ENCODE results near the gene CCND3.

Gene CCND3

DNA sequence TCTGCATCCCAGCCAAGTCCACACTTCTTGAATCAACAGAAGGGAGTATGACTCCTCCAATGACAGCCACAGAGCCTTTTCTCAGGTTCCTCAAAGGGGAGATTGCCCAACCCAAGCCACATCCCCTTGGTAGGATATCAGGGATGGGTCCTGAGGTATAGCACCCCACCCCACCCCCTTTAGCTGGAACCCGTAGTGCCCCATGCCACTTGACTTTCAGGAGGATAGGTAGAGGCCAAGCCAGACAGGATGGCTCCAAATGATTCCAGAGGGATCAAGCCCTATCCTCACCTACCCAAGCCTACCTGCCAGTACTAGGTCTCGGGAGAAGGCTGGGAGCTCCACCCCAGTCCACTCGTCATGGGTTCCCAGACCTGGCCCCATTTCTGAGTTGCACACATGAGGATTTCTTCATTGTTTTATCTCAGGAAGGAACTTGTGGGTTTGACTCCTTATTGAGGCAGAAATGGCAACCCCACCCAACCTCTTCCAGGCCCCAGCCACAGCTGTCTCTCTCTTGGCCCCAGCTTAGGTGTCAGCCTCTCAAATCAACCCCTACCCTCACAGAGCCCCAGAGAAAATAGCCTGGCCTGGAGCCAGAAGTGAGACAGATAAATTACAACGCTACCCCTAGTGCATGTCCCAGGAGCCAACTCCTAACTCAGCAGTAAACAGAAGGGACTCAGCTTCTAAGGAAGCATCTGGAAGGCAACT is 3.6 kb downstream of the CCND3 start:
- Histone ChIP-seq H3K4me1 (ENCODE audit: control insufficient read depth, insufficient read depth, low read length) (peaks cover 36% of the 10 kb centered on the region), H3K27ac (ENCODE audit: insufficient read depth, low read depth, low read length, poor library complexity, severe bottlenecking) (no peak overlapping the region), H3K36me3 (ENCODE audit: control insufficient read depth, insufficient read depth, low read length) (peaks cover 10% of the 10 kb centered on the region), H3K9me3 (ENCODE audit: control insufficient read depth, low read length) (no peaks in the 10 kb centered on the region), H3K4me3 (ENCODE audit: insufficient read depth, low read depth, low read length) (no peak overlapping the region), H3K27me3 (ENCODE audit: control insufficient read depth, insufficient read depth, low read length, poor library complexity, severe bottlenecking) (peaks cover 17% of the 10 kb centered on the region)
- WGBS, 2 experiments: 94 to 95% methylated on average over 4 of the region's 4 CpGs

DNA sequence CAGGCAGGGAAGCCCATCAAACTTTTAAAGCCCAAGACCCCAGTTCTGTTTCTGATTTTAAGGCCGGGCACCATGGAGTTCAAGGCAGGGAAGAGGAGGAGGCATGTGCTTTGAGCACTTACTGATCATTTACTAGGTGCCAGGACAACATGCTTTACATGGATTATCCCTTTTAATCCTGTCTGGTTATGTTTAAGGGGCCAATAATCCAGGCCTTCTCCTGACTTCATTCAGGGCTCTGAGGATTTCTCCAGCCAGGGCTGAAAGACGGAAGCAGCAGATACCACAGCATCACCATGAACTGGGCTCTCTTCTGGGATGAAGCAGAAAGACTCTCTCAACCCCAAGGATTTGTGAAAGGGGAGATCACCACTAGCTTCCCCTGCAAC is 4.1 kb downstream of the CCND3 start:
- Histone ChIP-seq H3K27ac (ENCODE audit: insufficient read depth, low read depth, low read length, poor library complexity, severe bottlenecking) (no peak overlapping the region), H3K9me3 (ENCODE audit: control insufficient read depth, low read length) (no peaks in the 10 kb centered on the region), H3K4me3 (ENCODE audit: insufficient read depth, low read depth, low read length) (no peak overlapping the region), H3K27me3 (ENCODE audit: control insufficient read depth, insufficient read depth, low read length, poor library complexity, severe bottlenecking) (peaks cover 17% of the 10 kb centered on the region), H3K4me1 (ENCODE audit: control insufficient read depth, insufficient read depth, low read length) (peaks cover 36% of the 10 kb centered on the region), H3K36me3 (ENCODE audit: control insufficient read depth, insufficient read depth, low read length) (peaks cover 14% of the 10 kb centered on the region)
- WGBS, 2 experiments: 69 to 76% methylated on average over 2 of the region's 2 CpGs

DNA sequence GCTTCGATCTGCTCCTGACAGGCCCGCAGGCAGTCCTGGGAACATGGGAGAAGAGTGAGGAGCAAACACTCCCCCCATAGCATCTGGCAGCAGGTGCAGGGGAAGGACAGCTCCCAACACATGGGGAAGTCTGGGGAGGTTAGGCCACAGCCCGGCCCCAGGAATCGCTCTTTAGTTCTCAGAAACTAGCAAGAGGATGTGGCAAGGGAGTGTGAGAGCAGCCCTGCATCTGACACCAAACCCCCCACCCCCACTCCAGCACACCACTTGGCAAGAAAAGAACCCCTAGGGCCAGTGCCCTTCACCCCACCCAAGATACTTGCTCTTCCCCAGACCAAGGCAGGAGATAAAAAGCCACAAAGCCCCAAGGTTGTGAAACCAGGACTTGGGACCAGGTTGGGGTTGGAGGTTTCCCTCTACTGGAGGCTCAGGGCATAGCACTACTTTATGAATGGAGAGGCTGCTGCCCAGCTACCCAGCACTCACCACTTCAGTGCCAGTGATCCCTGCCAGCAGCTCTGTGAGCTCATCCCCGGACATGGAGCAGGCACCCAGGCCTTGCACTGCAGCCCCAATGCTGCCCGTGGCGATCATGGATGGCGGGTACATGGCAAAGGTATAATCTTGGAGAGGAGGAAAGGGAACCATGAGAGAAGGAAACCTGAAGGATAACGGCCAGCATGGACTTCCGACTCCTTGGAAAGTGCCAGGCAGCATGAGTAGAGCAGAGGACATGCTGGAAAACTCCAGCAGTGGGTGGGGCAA is 5.4 kb downstream of the CCND3 start:
- H3K27ac ChIP-seq (ENCODE audit: insufficient read depth, low read depth, low read length, poor library complexity, severe bottlenecking): peak overlapping the region; percentile 44
- peaks cover 32% of the 10 kb centered on the region for H3K4me1 ChIP-seq (ENCODE audit: control insufficient read depth, insufficient read depth, low read length)
- WGBS, 2 experiments: 74 to 77% methylated on average over 10 of the region's 10 CpGs

DNA sequence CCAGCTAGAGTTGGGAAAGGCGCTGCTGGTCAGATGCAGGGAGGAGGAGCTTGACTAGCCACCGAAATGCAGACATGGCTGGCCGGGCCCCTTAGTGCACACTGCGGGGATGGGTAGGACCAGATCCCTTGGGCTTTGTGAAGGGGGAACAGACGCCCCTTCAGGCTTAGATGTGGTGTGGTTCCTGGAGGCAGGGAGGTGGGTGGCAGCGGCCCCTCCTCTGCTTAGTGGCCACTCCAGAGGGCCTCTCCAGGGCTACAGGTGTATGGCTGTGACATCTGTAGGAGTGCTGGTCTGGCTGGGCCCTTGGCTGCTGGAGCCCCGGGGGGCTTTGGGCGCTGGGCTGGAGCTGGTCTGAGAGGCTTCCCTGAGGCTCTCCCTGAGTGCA is 5.9 kb downstream of the CCND3 start:
- Histone ChIP-seq H3K27me3 (ENCODE audit: control insufficient read depth, insufficient read depth, low read length, poor library complexity, severe bottlenecking) (peaks cover 8% of the 10 kb centered on the region), H3K27ac (ENCODE audit: insufficient read depth, low read depth, low read length, poor library complexity, severe bottlenecking) (peak overlapping the region; percentile 44), H3K4me1 (ENCODE audit: control insufficient read depth, insufficient read depth, low read length) (peaks cover 32% of the 10 kb centered on the region), H3K4me3 (ENCODE audit: insufficient read depth, low read depth, low read length) (no peak overlapping the region), H3K36me3 (ENCODE audit: control insufficient read depth, insufficient read depth, low read length) (peaks cover 32% of the 10 kb centered on the region), H3K9me3 (ENCODE audit: control insufficient read depth, low read length) (no peaks in the 10 kb centered on the region)
- 90 to 91% methylated on average over 8 of the region's 8 CpGs for WGBS, 2 experiments

More for the DNA sequence above, 5.4 kb downstream of the CCND3 start:
- Histone ChIP-seq H3K36me3 (ENCODE audit: control insufficient read depth, insufficient read depth, low read length) (peaks cover 26% of the 10 kb centered on the region), H3K27me3 (ENCODE audit: control insufficient read depth, insufficient read depth, low read length, poor library complexity, severe bottlenecking) (peaks cover 14% of the 10 kb centered on the region), H3K9me3 (ENCODE audit: control insufficient read depth, low read length) (no peaks in the 10 kb centered on the region), H3K4me3 (ENCODE audit: insufficient read depth, low read depth, low read length) (no peak overlapping the region)

DNA sequence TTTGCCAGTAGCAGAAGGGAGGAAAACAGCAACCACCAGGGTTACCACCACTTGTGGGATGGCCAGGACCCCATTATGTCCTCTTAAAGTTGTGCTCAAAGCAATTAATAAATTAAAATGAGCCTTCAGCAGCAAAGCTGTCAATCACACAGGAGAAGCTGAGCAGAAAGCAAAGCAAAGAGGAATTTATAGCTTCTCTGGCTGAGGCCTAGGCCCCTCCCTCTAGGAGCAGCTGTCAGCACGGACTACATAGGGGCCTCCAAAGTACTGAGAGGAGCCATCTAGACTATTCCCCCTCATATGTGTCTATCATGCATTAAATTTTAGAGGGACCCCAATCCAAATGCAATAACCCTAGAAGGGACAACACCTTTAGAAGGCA is 6.4 kb downstream of the CCND3 start:
- Histone ChIP-seq H3K27ac (ENCODE audit: insufficient read depth, low read depth, low read length, poor library complexity, severe bottlenecking) (no peak overlapping the region), H3K27me3 (ENCODE audit: control insufficient read depth, insufficient read depth, low read length, poor library complexity, severe bottlenecking) (peaks cover 3% of the 10 kb centered on the region), H3K36me3 (ENCODE audit: control insufficient read depth, insufficient read depth, low read length) (peaks cover 36% of the 10 kb centered on the region), H3K9me3 (ENCODE audit: control insufficient read depth, low read length) (no peaks in the 10 kb centered on the region), H3K4me3 (ENCODE audit: insufficient read depth, low read depth, low read length) (no peak overlapping the region), H3K4me1 (ENCODE audit: control insufficient read depth, insufficient read depth, low read length) (peaks cover 30% of the 10 kb centered on the region)
- 63 to 79% methylated on average over 1 of the region's 1 CpG for WGBS, 2 experiments

DNA sequence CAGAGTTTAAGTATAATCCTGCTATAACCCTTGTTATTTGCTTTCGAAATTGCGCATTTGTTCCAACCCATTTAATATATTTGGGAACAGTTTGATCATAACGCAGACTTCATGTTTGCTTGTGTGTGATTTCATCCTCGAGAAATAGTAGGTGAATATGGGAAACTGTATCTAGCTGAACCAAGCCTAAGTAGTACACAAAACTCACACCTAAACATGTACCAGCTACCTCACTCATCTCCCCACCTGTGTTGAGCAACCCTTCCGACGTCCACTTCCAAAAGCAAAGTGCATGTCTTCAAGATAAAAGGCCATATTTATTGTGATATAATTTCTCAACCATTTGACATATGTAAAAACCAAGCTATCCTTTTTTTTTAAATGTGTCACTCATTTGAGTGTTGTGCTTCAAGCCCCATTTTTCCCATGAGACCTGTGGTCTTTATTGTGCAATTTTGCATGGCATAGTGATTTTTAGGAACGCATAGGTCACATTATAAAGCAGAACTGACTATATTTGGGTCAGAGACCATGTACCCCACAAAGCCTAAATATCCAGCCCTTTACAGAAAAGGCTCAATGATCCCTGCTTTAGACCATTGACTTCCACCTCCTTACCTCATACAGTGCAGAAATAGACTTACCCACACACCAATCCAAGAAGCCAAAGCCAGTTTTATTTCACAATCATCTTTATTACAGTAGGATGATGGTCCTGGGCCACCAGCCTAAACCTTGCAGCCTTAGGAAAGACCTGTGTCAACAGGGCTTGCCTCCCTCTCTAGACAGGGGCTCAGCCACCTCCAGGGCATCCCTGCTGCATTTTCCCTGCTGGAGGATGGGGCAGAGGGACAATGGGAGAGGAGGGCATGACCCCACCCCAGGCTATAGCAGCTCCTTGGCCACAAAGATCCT is 7.1 kb downstream of the CCND3 start:
- Histone ChIP-seq H3K4me1 (ENCODE audit: control insufficient read depth, insufficient read depth, low read length) (peaks cover 23% of the 10 kb centered on the region), H3K9me3 (ENCODE audit: control insufficient read depth, low read length) (no peaks in the 10 kb centered on the region), H3K36me3 (ENCODE audit: control insufficient read depth, insufficient read depth, low read length) (peaks cover 41% of the 10 kb centered on the region), H3K4me3 (ENCODE audit: insufficient read depth, low read depth, low read length) (no peak overlapping the region), H3K27ac (ENCODE audit: insufficient read depth, low read depth, low read length, poor library complexity, severe bottlenecking) (no peak overlapping the region), H3K27me3 (ENCODE audit: control insufficient read depth, insufficient read depth, low read length, poor library complexity, severe bottlenecking) (no peaks in the 10 kb centered on the region)
- WGBS, 2 experiments: 96 to 99% methylated on average over 6 to 7 of the region's 7 CpGs

DNA sequence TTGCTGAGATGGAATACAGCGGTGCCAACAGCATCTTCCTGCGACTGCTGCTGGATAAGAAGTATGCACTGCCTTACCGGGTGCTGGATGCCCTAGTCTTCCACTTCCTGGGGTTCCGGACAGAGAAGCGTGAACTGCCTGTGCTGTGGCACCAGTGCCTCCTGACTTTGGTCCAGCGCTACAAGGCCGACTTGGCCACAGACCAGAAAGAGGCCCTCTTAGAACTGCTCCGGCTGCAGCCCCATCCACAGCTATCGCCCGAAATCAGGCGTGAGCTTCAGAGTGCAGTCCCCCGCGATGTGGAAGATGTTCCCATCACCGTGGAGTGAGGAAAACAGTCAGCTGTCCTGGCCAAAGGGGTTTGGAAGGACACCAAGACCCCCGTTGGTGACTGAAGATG is 9.2 kb downstream of the CCND3 start:
- H3K27ac ChIP-seq (ENCODE audit: insufficient read depth, low read depth, low read length, poor library complexity, severe bottlenecking): no peak overlapping the region
- no peaks in the 10 kb centered on the region for H3K9me3 ChIP-seq (ENCODE audit: control insufficient read depth, low read length)
- H3K4me1 ChIP-seq (ENCODE audit: control insufficient read depth, insufficient read depth, low read length): peaks cover 14% of the 10 kb centered on the region
- no peak overlapping the region for H3K4me3 ChIP-seq (ENCODE audit: insufficient read depth, low read depth, low read length)
- H3K27me3 ChIP-seq (ENCODE audit: control insufficient read depth, insufficient read depth, low read length, poor library complexity, severe bottlenecking): no peaks in the 10 kb centered on the region
- WGBS, 2 experiments: 96% methylated on average over 15 of the region's 15 CpGs
- H3K36me3 ChIP-seq (ENCODE audit: control insufficient read depth, insufficient read depth, low read length): peaks cover 54% of the 10 kb centered on the region

DNA sequence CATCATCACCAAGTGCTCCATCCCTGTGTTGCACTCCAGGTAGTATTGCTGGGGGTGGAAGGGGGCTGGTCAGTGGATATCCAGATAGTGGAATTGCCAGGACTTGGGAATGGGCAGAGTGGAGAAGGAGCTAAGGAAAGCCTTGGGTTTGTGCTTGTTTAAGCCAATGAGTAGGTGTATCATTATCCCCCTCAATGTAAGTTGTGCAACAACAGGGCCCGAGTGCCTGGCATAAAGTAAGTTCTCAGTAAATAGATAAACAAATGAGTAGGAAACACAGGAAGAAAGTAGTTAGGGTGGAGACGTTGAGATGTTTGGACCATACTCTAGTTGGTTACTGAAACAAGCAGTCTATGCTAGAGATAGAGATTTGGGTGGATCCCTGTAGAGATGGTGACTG is 9.8 kb downstream of the CCND3 start:
- Histone ChIP-seq H3K27ac (ENCODE audit: insufficient read depth, low read depth, low read length, poor library complexity, severe bottlenecking) (no peak overlapping the region), H3K4me3 (ENCODE audit: insufficient read depth, low read depth, low read length) (no peak overlapping the region), H3K9me3 (ENCODE audit: control insufficient read depth, low read length) (no peaks in the 10 kb centered on the region), H3K36me3 (ENCODE audit: control insufficient read depth, insufficient read depth, low read length) (peaks cover 59% of the 10 kb centered on the region), H3K27me3 (ENCODE audit: control insufficient read depth, insufficient read depth, low read length, poor library complexity, severe bottlenecking) (no peaks in the 10 kb centered on the region), H3K4me1 (ENCODE audit: control insufficient read depth, insufficient read depth, low read length) (peaks cover 14% of the 10 kb centered on the region)
- WGBS, 2 experiments: 91 to 92% methylated on average over 2 of the region's 2 CpGs

DNA sequence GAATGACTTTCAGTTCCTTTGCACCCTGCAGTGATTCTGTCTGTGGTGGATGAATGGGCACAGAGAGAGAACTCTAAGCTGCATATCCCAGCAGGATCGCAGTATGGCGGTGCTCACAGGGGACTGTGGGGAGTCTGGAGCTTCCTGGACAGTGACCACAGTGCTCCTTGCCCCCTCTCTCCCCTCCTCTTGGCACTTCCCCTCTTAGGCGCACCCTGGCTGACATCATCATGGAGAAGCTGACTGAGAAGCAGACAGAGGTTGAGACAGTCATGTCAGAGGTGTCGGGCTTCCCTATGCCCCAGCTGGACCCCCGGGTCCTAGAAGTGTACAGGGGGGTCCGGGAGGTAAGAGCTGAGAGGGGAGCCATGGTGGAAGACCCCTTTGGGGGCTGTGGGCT is 11.7 kb downstream of the CCND3 start:
- no peak overlapping the region for H3K4me3 ChIP-seq (ENCODE audit: insufficient read depth, low read depth, low read length)
- H3K27ac ChIP-seq (ENCODE audit: insufficient read depth, low read depth, low read length, poor library complexity, severe bottlenecking): no peak overlapping the region
- H3K9me3 ChIP-seq (ENCODE audit: control insufficient read depth, low read length): no peaks in the 10 kb centered on the region
- no peaks in the 10 kb centered on the region for H3K27me3 ChIP-seq (ENCODE audit: control insufficient read depth, insufficient read depth, low read length, poor library complexity, severe bottlenecking)
- H3K4me1 ChIP-seq (ENCODE audit: control insufficient read depth, insufficient read depth, low read length): peaks cover 2% of the 10 kb centered on the region
- H3K36me3 ChIP-seq (ENCODE audit: control insufficient read depth, insufficient read depth, low read length): peaks cover 56% of the 10 kb centered on the region
- 96 to 97% methylated on average over 6 of the region's 6 CpGs for WGBS, 2 experiments

DNA sequence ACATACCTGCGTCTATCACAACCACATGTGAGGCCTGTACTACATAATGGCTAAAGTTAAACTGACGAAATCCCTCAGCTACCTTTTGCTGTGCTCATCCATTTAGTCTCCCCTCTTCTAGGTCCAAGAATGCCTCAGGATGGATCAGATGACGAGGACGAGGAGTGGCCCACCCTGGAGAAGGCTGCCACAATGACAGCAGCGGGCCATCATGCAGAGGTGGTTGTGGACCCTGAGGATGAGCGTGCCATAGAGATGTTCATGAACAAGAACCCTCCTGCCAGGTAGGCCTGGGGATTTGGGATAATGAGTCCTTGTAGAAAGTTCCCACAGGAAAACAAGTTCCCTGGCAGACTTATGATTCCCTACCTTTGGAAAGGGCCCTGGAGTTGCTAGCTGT is 14.4 kb downstream of the CCND3 start:
- no peaks in the 10 kb centered on the region for H3K9me3 ChIP-seq (ENCODE audit: control insufficient read depth, low read length)
- H3K27me3 ChIP-seq (ENCODE audit: control insufficient read depth, insufficient read depth, low read length, poor library complexity, severe bottlenecking): no peaks in the 10 kb centered on the region
- WGBS, 2 experiments: 95% methylated on average over 6 of the region's 6 CpGs
- peaks cover 8% of the 10 kb centered on the region for H3K4me1 ChIP-seq (ENCODE audit: control insufficient read depth, insufficient read depth, low read length)
- H3K4me3 ChIP-seq (ENCODE audit: insufficient read depth, low read depth, low read length): no peak overlapping the region
- H3K36me3 ChIP-seq (ENCODE audit: control insufficient read depth, insufficient read depth, low read length): peaks cover 50% of the 10 kb centered on the region
- H3K27ac ChIP-seq (ENCODE audit: insufficient read depth, low read depth, low read length, poor library complexity, severe bottlenecking): no peak overlapping the region

Data from ectodermal cell (in vitro differentiated cells).